ENCODE measurements around the gene PON2.

PON2 gene

DNA sequence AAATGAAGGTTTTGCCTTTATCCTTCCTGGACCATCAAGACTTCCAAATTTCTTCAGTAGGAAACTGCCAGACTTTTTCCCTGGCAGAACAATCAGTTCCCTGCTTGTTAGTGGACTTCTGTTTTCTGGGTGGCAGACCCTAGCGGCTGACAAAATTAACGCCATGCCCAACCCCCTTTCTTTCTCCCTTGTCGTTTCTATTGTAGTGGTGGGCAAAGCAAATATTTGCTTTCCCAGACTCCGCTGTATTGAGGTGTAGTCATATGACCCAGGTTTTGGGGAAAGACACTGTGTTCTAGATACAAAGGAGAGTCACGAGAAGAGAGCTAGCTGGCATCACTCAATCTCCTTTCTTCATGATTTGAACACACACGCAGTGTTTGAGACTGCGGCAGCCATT is 7.7 kb downstream of the PON2 start:
- TF ChIP-seq, protein P1, sequence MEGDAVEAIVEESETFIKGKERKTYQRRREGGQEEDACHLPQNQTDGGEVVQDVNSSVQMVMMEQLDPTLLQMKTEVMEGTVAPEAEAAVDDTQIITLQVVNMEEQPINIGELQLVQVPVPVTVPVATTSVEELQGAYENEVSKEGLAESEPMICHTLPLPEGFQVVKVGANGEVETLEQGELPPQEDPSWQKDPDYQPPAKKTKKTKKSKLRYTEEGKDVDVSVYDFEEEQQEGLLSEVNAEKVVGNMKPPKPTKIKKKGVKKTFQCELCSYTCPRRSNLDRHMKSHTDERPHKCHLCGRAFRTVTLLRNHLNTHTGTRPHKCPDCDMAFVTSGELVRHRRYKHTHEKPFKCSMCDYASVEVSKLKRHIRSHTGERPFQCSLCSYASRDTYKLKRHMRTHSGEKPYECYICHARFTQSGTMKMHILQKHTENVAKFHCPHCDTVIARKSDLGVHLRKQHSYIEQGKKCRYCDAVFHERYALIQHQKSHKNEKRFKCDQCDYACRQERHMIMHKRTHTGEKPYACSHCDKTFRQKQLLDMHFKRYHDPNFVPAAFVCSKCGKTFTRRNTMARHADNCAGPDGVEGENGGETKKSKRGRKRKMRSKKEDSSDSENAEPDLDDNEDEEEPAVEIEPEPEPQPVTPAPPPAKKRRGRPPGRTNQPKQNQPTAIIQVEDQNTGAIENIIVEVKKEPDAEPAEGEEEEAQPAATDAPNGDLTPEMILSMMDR (IDR thresholded peaks at IDR 0.05; ENCODE audit: low read depth, low read length, missing control alignments) = peak; percentile 6
- in situ Hi-C loops (cut with HindIII; ENCODE audit: low sequenced_read_pairs) = no loop called here

DNA sequence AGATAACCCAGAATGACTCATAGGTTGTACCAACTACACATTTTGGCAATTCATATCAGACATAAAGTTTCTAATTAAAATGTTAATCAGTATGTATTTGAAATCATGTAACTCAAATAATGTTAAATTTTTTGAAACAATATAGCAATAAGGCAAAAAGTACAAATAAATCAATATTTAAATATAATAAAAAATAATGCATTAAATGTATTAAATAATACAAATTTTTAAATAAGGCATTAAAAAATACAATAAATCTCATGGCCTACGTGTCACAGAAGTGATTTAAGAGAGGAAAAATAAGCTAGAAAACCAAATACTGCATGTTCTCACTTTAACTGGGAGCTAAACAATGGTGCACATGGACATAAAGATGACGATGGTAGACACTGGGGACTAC is 9.1 kb downstream of the PON2 start:
- in situ Hi-C loops (cut with HindIII; ENCODE audit: low sequenced_read_pairs) = no loop called here
- DNase-seq (ENCODE audit: low read depth) = no peak
- TF ChIP-seq, protein P1 (IDR thresholded peaks at IDR 0.05; ENCODE audit: low read depth, low read length, missing control alignments) = no peak
- H3K4me3 ChIP-seq (ENCODE audit: low read depth, low read length) = no peak overlapping the region

More for the DNA sequence above, 7.7 kb downstream of the PON2 start:
- H3K4me3 ChIP-seq (ENCODE audit: low read depth, low read length) = no peak overlapping the region
- DNase-seq (ENCODE audit: low read depth) = no peak

DNA sequence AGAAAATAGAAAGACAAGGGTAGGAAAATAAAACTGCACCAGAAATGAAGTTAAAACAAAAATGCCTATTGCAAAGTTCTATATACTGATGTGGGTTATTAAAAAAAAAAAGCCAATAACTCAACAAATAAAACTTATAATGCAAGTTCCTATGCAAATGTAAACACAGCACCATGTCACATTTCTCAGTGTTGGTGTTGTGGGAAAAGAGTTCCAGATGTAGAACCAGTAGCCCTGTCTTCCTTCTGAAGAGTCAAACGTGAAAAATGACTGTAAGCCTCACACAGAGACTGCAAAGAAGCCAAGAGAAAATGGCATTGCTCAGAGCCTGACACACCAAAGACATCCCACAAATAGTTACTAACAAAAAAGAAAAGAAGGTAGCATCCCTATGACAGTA is 10.1 kb downstream of the PON2 start:
- in situ Hi-C loops (cut with HindIII; ENCODE audit: low sequenced_read_pairs) = no loop called here
- TF ChIP-seq, protein P1 (IDR thresholded peaks at IDR 0.05; ENCODE audit: low read depth, low read length, missing control alignments) = no peak
- H3K4me3 ChIP-seq (ENCODE audit: low read depth, low read length) = no peak overlapping the region
- DNase-seq (ENCODE audit: low read depth) = no peak

DNA sequence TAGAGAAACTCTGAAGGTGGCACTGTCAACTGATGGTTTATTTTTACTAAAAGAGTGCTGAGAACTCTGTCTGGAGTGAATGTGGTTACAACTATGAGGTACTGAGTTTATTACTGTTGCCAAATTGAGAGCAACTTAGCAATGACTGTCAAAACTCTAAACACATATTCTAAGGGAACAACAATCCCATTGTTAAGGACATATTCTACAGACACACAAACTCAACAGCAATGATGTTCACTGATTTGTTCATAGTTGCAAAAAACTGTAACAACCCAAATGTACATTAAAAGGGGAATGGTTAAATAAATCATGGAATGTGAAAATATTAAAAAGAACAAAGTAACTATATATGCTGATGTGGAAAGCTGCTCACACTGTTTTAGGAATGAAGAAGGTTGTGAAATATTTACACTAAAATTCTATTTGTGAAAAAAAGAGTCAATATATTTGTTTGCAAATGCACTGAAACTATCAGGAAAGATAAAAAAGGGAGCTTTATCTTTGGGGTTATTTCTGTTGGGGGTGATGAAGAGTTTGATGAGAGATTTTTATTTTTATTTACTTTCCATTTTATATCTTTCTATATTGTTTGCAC is 12.9 kb downstream of the PON2 start:
- TF ChIP-seq, protein P1 (IDR thresholded peaks at IDR 0.05; ENCODE audit: low read depth, low read length, missing control alignments) = no peak
- in situ Hi-C loops (cut with HindIII; ENCODE audit: low sequenced_read_pairs) = no loop called here
- no peak for DNase-seq (ENCODE audit: low read depth)
- H3K4me3 ChIP-seq (ENCODE audit: low read depth, low read length) = no peak overlapping the region

DNA sequence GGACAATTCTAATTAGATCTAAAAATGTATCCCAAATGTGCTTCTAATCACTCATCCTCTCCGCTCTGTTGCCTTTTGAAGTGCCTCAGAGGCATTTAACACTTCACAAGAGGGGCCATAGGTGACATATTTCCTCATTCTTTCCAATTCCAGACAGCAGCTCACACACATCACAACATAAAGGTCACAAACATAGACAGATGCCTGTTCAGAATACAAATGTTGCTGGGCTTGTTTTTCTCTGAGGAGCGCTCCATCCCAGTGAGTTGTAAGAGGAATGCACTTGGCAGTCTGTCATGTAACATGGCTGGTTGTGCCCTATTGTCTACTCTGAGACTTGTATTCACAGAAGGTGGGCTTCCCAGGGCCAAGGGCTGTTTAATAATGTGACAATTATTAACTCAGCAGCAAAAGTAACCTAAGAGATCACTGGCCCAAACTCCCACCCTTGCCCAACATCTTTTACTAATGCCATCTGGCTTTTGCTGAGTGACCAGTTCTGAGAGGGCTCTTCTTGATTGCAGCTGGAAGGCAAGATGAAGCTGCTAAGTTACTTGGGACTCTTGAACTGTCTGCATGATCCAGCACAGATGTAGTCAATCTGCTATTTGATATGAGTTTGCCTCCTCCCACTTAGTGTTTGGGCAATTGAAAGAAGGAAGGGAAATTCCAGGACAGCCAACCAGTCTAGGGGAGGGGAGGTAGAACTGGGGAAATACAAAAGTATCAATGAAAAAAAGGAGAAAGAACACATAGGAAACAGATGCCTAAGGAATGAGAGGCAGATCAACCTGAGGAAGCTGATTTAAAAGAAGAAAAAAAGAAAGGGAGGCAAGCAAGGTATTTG is 13.6 kb downstream of the PON2 start:
- in situ Hi-C loops (cut with HindIII; ENCODE audit: low sequenced_read_pairs) = no loop called here
- DNase-seq (ENCODE audit: low read depth) = no peak
- no peak overlapping the region for H3K4me3 ChIP-seq (ENCODE audit: low read depth, low read length)

DNA sequence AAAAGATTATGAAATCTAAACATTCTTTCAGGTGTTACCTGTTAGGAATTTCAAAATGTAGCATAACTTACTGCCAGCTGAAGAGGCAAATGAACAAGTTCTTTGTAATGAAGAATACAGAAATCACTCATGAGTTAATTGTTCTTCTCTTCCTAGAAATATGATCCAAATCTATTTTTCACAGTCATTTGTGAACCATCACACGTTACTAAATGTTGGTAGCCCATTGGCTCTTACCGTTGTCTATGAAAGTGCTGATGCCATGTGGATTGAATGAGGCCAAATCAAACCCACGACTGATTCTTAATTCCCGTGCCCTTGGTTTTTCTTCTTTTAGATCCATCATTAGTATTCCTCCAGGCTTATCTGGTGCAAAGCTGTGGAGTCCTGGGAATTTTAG is 22.8 kb downstream of the PON2 start:
- DNase-seq (ENCODE audit: low read depth) = no peak
- TF ChIP-seq, protein P1 (IDR thresholded peaks at IDR 0.05; ENCODE audit: low read depth, low read length, missing control alignments) = no peak
- in situ Hi-C loops (cut with HindIII; ENCODE audit: low sequenced_read_pairs) = no loop called here
- H3K4me3 ChIP-seq (ENCODE audit: low read depth, low read length) = no peak overlapping the region

More for the DNA sequence above, 13.6 kb downstream of the PON2 start:
- TF ChIP-seq, protein P1 (IDR thresholded peaks at IDR 0.05; ENCODE audit: low read depth, low read length, missing control alignments) = no peak
